ENCODE measurements around the gene STK11IP. TPM values are rescaled to one million over a fixed set of nuclear protein-coding genes. Genes with fewer than 3 reads are reported as not detected.

STK11IP gene
- total and polyA plus RNA-seq, 10 of the 15 experiments (the other 5 are each of a cell fraction or from before 2014, with no cell fraction given), result 0.42 to 24.0 (median 11.4) TPM

- Histone ChIP-seq H3K9me3 (replicated peaks; ENCODE audit: control insufficient read depth, insufficient read depth, low read length) (no peaks in the 10 kb centered on the region), H3K4me2 (ENCODE audit: control insufficient read depth, insufficient read depth) (no peak overlapping the region), H3K4me3 (no peak overlapping the region), H3K79me2 (ENCODE audit: control insufficient read depth, insufficient read depth, low read length) (no peaks in the 10 kb centered on the region), H3K27ac (ENCODE audit: control insufficient read depth, insufficient read depth) (no peak overlapping the region), H3K36me3 (ENCODE audit: control insufficient read depth in 2 of 2, insufficient read depth in 2 of 2, low read length in 1 of 2) (no peaks in the 10 kb centered on the region), H4K20me1 (ENCODE audit: control insufficient read depth, insufficient read depth) (no peaks in the 10 kb centered on the region), H3K4me1 (ENCODE audit: control insufficient read depth, insufficient read depth, low read length) (peaks cover 13% of the 10 kb centered on the region), H3K27me3 (replicated peaks in 1 of 2; ENCODE audit: control insufficient read depth in 2 of 2, insufficient read depth in 2 of 2, low read length in 1 of 2) (no peaks in the 10 kb centered on the region), H3K9ac (ENCODE audit: control insufficient read depth, insufficient read depth, low read length) (no peak overlapping the region), H2AFZ (ENCODE audit: control insufficient read depth, low read depth, low read length) (no peak overlapping the region)
- CTCF ChIA-PET, result interaction anchor here (1.0 to 6.0 kb wide), 2 partner anchors 50 to 97 kb away, joined by 5 to 68 read pairs; partner anchors contain the start of genes CHPF and TMEM198
- RAD21 ChIA-PET (ENCODE audit: unreplicated experiment), result no interaction called here
- POLR2A ChIA-PET, result no interaction called here
- BruUV-seq (replicated peaks), result no TSS peak
- 42% methylated on average over 22 of the region's 24 CpGs for WGBS (ENCODE audit: insufficient coverage, insufficient replicate concordance, low lambda C conversion rate, missing lambda C conversion rate)
- ATAC-seq (no peak), FAIRE-seq (no peak), DNase-seq (ENCODE audit: low read depth, low spot score) (no peak)
- in situ Hi-C loops (cut with MboI), result no loop called here
- intact Hi-C loops (cut with micrococcal nuclease; ENCODE audit: unreplicated experiment), result loop anchor here (10.0 kb wide), 1 partner anchor 164 kb away; no protein-coding TSS in a partner anchor
- SMC1A ChIA-PET (ENCODE audit: uncharacterized antibody, unreplicated experiment), result no interaction called here
- TF ChIP-seq RB1 (IDR thresholded peaks at IDR 0.05; ENCODE audit: borderline replicate concordance), result no peak
- no peak for TF ChIP-seq PBX3 (IDR thresholded peaks at IDR 0.05; ENCODE audit: insufficient replicate concordance, low read depth, low read length)
- TF ChIP-seq IRF5 (IDR thresholded peaks at IDR 0.05; ENCODE audit: borderline replicate concordance), result no peak
- no peak for TF ChIP-seq RELA (IDR thresholded peaks at IDR 0.05; ENCODE audit: borderline replicate concordance, partially characterized antibody)
- no peak for TF ChIP-seq CREB1 (IDR thresholded peaks at IDR 0.05; ENCODE audit: low read depth)
- no peak for TF ChIP-seq SIN3A (IDR thresholded peaks at IDR 0.05; ENCODE audit: low read depth, low read length)
- no peak for TF ChIP-seq BCL3 (IDR thresholded peaks at IDR 0.05; ENCODE audit: borderline replicate concordance, insufficient read depth, low read depth, low read length, poor library complexity, severe bottlenecking)
- TF ChIP-seq NR2F1 (conservative IDR thresholded peaks at IDR 0.05), result no peak
- TF ChIP-seq ZBTB11 (CRISPR knock-in tag; IDR thresholded peaks at IDR 0.05), result no peak
- no peak for TF ChIP-seq FOXM1 (IDR thresholded peaks at IDR 0.05; ENCODE audit: low read depth, low read length)
- TF ChIP-seq BCLAF1 (IDR thresholded peaks at IDR 0.05), result no peak
Observed at GRCh38 chr2:219638948-219639755, 41.5 kb downstream of the STK11IP start.
